Nephron progenitor cell (in vitro differentiated cells): Measurements from ENCODE around the gene CFAP157.
A peak's percentile ranks its signal among the peaks of the same experiment; 100 is the strongest.

Experiments
- DNase-seq: peaks from one replicate; pipeline ENCODE4 v3.0.0; 2021
- H3K27ac Mint-ChIP-seq: 2 replicates; pipeline ENCODE4 v1.8.0; 2021; ENCODE audit warnings: mild to moderate bottlenecking, moderate library complexity, mixed read lengths
- H3K27me3 Mint-ChIP-seq: 2 replicates; pipeline ENCODE4 v1.8.0; 2021; ENCODE audit warnings: mild to moderate bottlenecking, low read depth, mixed read lengths; ENCODE audit not compliant: poor library complexity
- H3K36me3 Mint-ChIP-seq: 2 replicates; pipeline ENCODE4 v1.8.0; 2021; ENCODE audit warnings: low read depth, mixed read lengths
- H3K4me1 Mint-ChIP-seq: 2 replicates; pipeline ENCODE4 v1.8.0; 2021; ENCODE audit warnings: mixed read lengths
- H3K4me3 Mint-ChIP-seq: 2 replicates; pipeline ENCODE4 v1.8.0; 2021; ENCODE audit warnings: mild to moderate bottlenecking, moderate library complexity, mixed read lengths
- H3K9me3 Mint-ChIP-seq: 2 replicates; pipeline ENCODE4 v1.8.0; 2021; ENCODE audit warnings: mild to moderate bottlenecking, moderate library complexity, mixed read lengths
- CTCF ChIP-seq: fragments of 200-600 bp; sonication (generic); IDR thresholded peaks from 2 replicates; pipeline ENCODE4 v1.5.0; 2021; ENCODE audit warnings: antibody characterized with exemption

Gene CFAP157

DNA sequence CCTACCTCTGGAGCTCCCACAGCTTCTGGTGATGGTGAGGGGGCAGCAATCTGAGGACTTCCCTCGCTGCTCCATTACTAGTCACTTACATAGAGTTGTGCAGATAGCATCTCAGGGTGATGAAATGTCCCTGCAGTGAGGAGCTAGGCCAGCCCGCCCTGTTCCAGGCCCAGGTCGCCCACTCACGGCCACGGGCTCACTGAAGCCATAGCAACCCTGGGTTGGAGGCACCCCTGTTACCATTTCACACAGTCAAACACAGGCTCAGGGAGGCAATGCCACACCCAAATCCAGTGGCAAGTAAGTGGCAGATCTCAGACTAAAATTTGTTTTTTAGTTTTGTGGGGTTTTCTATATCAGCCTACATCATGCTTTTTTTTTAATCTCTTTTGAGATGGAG, 52.1 kb downstream of the CFAP157 start:
- Mint-ChIP-seq H3K36me3 (no peaks in the 10 kb centered on the region), H3K27me3 (peaks cover 58% of the 10 kb centered on the region), H3K4me3 (no peak overlapping the region), H3K9me3 (no peaks in the 10 kb centered on the region), H3K27ac (peak overlapping the region; percentile 12), H3K4me1 (peaks cover 36% of the 10 kb centered on the region)
- DNase-seq = no peak
- TF ChIP-seq CTCF = no peak

GRCh38 chr9:127761061-127761460, 54.3 kb downstream of the CFAP157 start:
- no peak overlapping the region for H3K27ac Mint-ChIP-seq

GRCh38 chr9:127761491-127761956, 54.7 kb downstream of the CFAP157 start:
- no peak overlapping the region for H3K4me3 Mint-ChIP-seq

More at GRCh38 chr9:127761061-127761460, 54.3 kb downstream of the CFAP157 start:
- H3K9me3 Mint-ChIP-seq = no peaks in the 10 kb centered on the region
- DNase-seq = no peak
- no peak overlapping the region for H3K4me3 Mint-ChIP-seq
- no peaks in the 10 kb centered on the region for H3K36me3 Mint-ChIP-seq
- H3K4me1 Mint-ChIP-seq = peaks cover 52% of the 10 kb centered on the region
- TF ChIP-seq CTCF = no peak
- peaks cover 45% of the 10 kb centered on the region for H3K27me3 Mint-ChIP-seq

DNA sequence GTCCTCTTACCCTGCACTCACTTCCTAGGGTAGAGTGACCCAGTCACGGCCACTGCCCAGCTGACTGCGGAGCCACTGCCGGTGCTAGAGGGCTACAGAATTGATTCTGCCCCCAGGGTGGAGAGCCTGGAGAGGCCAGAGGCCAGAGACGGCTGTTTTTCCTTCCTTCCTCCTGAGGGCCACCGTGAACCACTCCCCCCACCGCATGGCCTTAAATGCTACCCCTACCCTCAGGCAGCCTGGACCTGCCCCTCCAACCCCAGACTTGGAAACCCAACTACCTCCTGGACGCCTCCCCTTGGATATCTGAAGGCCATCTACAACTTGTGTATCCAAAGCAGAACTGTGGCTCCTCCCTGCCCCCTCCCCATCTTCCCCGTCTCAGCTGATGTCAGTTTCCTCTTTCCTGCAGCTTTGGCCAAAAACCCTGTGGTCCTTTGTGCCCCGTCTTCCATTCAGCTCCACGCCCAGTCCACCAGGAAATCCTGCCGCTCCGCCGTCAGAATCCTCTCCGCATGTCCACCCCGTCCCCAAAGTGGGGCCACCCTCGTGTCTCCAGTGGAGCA, 55.4 kb downstream of the CFAP157 start:
- H3K4me3 Mint-ChIP-seq = peak overlapping the region; percentile 4
- H3K36me3 Mint-ChIP-seq = no peaks in the 10 kb centered on the region
- H3K4me1 Mint-ChIP-seq = peaks cover 56% of the 10 kb centered on the region
- no peak overlapping the region for H3K27ac Mint-ChIP-seq
- DNase-seq = no peak
- no peaks in the 10 kb centered on the region for H3K9me3 Mint-ChIP-seq
- peaks cover 33% of the 10 kb centered on the region for H3K27me3 Mint-ChIP-seq
- TF ChIP-seq CTCF = no peak

More at GRCh38 chr9:127761491-127761956, 54.7 kb downstream of the CFAP157 start:
- no peak for DNase-seq
- Mint-ChIP-seq H3K4me1 (peaks cover 52% of the 10 kb centered on the region), H3K27ac (no peak overlapping the region), H3K9me3 (no peaks in the 10 kb centered on the region), H3K27me3 (peaks cover 40% of the 10 kb centered on the region), H3K36me3 (no peaks in the 10 kb centered on the region)
- TF ChIP-seq CTCF = no peak

DNA sequence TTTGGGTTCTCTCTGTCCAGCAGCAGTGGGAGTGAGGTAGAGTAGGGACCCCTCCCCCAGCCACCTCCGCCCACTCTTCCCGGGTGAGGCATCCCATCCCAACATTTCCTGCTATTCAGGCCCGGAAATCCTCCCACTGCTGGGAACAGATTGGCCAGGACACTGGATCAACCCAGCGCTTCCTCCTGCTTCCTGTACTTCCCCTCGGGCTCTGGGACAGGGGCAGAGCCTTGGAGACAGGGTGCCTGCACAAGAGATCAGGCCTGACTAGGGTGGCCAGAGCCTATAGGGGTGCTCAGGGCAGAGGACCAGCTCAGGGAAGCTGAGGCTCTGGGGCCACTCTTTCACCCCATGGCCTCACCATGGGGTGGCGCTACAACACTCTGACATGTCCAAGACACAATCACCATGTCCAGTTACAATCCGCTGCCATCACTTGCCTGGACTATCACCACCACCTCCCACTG, 57.2 kb downstream of the CFAP157 start:
- peak; percentile 31 for DNase-seq
- H3K9me3 Mint-ChIP-seq = no peaks in the 10 kb centered on the region

More for the DNA sequence above, 57.2 kb downstream of the CFAP157 start:
- TF ChIP-seq CTCF = no peak
- peaks cover 68% of the 10 kb centered on the region for H3K4me1 Mint-ChIP-seq
- H3K4me3 Mint-ChIP-seq = no peak overlapping the region
- H3K27ac Mint-ChIP-seq = peak overlapping the region; percentile 48
- H3K36me3 Mint-ChIP-seq = no peaks in the 10 kb centered on the region
- peaks cover 20% of the 10 kb centered on the region for H3K27me3 Mint-ChIP-seq
